Spleen (tissue), 7 donors: Measurements from ENCODE around the gene NRXN3.

Experiments
- POLR2A ChIP-seq, 3 donors: fragments of 450-650 bp; IDR thresholded peaks; one replicate each; pipeline ENCODE4 v1.5.1; 2017; ENCODE audit warnings: antibody characterized with exemption in 3 of 3, mild to moderate bottlenecking in 1 of 3
- POLR2AphosphoS5 ChIP-seq, 3 donors: sonication (generic); formaldehyde crosslinking; IDR thresholded peaks; one replicate each; pipeline ENCODE4 v1.5.1; 2017; ENCODE audit warnings: antibody characterized with exemption in 3 of 3
- TF ChIP-seq, protein P1 (sequence below), 11 experiments: fragments of 200-600 bp in 7 of 11; fragments of 450-650 bp in 4 of 11; sonication (generic) in 4 of 11; IDR thresholded peaks in 8 of 11; conservative IDR thresholded peaks in 3 of 11; 1 replicate in 7 of 11; 2 replicates in 4 of 11; pipeline versions ENCODE4 v1.4.0 to v1.8.0; 2016 to 2021; ENCODE audit warnings: antibody characterized with exemption in 11 of 11, inconsistent platforms in 4 of 11, mild to moderate bottlenecking in 1 of 11
- donor health status: DM: no; HTN: no; CAD: no; lungs with moderate emphysema.
- donor health status: DM: no; HTN: no; CAD: no.
- donor health status: DM: no; HTN: no; CAD: no.

DNA sequence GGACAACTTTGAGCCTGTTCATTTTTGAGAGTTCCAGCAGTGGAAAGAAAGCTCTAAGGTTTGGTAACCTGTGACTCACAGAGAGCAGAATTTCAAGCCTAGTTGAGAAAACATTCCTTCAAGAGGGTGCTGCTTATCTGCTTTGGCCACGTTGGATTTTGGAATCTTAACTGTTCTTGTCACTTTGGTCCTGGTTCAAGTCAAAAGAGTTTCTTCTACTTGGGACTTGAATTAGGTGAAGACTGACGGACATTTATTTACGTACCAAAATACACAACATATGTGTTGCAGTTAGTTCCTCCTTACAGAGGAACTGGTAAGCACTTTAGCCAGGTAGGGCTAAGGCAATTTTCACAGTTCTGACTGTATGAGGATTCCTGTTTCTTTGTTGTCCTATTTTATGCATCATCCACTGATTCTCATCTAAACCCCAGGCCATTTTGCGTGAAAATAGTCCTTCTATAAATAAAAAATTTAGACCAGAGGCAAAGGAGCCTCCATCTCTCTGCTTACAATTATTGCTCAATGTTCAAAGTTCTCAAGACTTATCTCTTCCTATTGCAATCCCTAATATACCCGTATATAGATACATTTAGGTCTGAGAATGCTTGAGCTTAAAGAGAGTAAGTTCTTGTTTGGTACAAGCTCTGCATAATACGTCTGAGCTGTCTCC lies 1460.3 kb downstream of the NRXN3 start:
- TF ChIP-seq, protein P1, sequence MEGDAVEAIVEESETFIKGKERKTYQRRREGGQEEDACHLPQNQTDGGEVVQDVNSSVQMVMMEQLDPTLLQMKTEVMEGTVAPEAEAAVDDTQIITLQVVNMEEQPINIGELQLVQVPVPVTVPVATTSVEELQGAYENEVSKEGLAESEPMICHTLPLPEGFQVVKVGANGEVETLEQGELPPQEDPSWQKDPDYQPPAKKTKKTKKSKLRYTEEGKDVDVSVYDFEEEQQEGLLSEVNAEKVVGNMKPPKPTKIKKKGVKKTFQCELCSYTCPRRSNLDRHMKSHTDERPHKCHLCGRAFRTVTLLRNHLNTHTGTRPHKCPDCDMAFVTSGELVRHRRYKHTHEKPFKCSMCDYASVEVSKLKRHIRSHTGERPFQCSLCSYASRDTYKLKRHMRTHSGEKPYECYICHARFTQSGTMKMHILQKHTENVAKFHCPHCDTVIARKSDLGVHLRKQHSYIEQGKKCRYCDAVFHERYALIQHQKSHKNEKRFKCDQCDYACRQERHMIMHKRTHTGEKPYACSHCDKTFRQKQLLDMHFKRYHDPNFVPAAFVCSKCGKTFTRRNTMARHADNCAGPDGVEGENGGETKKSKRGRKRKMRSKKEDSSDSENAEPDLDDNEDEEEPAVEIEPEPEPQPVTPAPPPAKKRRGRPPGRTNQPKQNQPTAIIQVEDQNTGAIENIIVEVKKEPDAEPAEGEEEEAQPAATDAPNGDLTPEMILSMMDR (IDR thresholded peaks at IDR 0.05 in 8 of 11, conservative IDR thresholded peaks at IDR 0.05 in 3 of 11), result no peak
- TF ChIP-seq POLR2A (IDR thresholded peaks at IDR 0.05) (no peak), POLR2AphosphoS5 (IDR thresholded peaks at IDR 0.05) (no peak)
